ENCODE measurements around the gene ANKS1B.

DNA sequence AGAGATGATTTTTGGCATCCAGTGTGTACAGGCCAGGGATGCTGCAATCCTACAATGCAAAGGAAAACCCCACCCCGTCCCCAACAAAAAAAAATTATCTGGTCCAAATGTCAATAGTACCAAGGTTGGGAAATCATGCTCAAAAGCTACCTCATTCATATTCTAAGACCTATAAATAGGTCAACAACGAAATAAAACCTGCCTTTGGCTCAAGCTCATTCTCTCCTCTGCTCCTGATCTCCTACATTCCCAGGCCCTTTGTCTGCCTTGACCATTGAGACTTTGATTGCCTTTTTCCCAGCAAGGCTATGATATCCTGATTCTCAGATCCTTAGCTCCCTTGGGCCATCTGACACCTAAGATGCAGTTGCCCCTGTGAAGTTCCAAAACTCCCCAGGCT lies 30.0 kb downstream of the ANKS1B start:
- no peak for TF ChIP-seq ZNF8 (CRISPR knock-in tag; IDR thresholded peaks at IDR 0.05)
- TF ChIP-seq TOX (CRISPR knock-in tag; IDR thresholded peaks at IDR 0.05; ENCODE audit: borderline replicate concordance), result no peak
- no peak for TF ChIP-seq PPARA (CRISPR knock-in tag; IDR thresholded peaks at IDR 0.05; ENCODE audit: borderline replicate concordance)
